H1 (cell line): ENCODE measurements around the gene RBMS2. TPM values are rescaled to one million over a fixed set of nuclear protein-coding genes. Genes with fewer than 3 reads are reported as not detected.

Experiments
- ATF2 ChIP-seq: IDR thresholded peaks from 2 replicates; pipeline ENCODE4 v1.6.1; 2012; ENCODE audit warnings: low read length, inconsistent platforms
- BACH1 ChIP-seq: IDR thresholded peaks from 2 replicates; pipeline ENCODE4 v1.6.1; 2012; ENCODE audit warnings: low read length, improper control_type of control experiment
- EGR1 ChIP-seq: IDR thresholded peaks from 2 replicates; pipeline ENCODE4 v1.6.1; 2011; ENCODE audit warnings: low read depth, low read length, borderline replicate concordance
- KDM5A ChIP-seq: fragments of 200-600 bp; IDR thresholded peaks from 2 replicates; pipeline ENCODE4 v1.7.1; 2012; ENCODE audit warnings: mild to moderate bottlenecking, low read length, inconsistent platforms, mixed read lengths
- RBBP5 ChIP-seq: IDR thresholded peaks from 2 replicates; pipeline ENCODE4 v1.7.1; 2012; ENCODE audit warnings: low read depth, mild to moderate bottlenecking, inconsistent platforms, low read length, moderate library complexity, borderline replicate concordance
- RNF2 ChIP-seq: fragments of 200-900, 300-1000 bp; sonication (generic); IDR thresholded peaks from 2 replicates; pipeline ENCODE4 v1.7.1; 2016; ENCODE audit warnings: borderline replicate concordance, low read depth, mild to moderate bottlenecking, antibody characterized with exemption, low read length; ENCODE audit not compliant: poor library complexity, severe bottlenecking; ENCODE audit errors: missing control alignments
- RXRA ChIP-seq: IDR thresholded peaks from 2 replicates; pipeline ENCODE4 v1.6.1; 2011; ENCODE audit warnings: low read depth, mild to moderate bottlenecking, low read length, moderate library complexity; ENCODE audit not compliant: insufficient read depth
- USF2 ChIP-seq: IDR thresholded peaks from 2 replicates; pipeline ENCODE4 v1.6.1; 2011; ENCODE audit warnings: low read length, improper control_type of control experiment
- polyA plus RNA-seq, 7 experiments: library from polyadenylated mRNA; depleted of rRNA in 3 of 7; stranded (reverse) in 5 of 7; unstranded in 2 of 7; fragments of >200 nt in 5 of 7; fragments of 200-250 nt in 2 of 7; gene quantifications; 1 replicate in 5 of 7; 2 replicates in 1 of 7; 4 replicates in 1 of 7; pipeline versions ENCODE4 v1.2.1 to v1.2.3, GENCODE V29; 2011 to 2013; ENCODE audit warnings: missing spikeins in 2 of 7, mixed read lengths in 2 of 7
- total RNA-seq: library from RNA; stranded (reverse); fragmentation: NEBNext Ultra II Directional; extraction: Animal tissue kit (Norgen Biotek cat#: 25700); gene quantifications from 2 replicates; pipeline ENCODE4 v1.2.1, GENCODE V29; 2021

RBMS2 gene
- total and polyA plus RNA-seq, 2 of the 8 experiments (the other 6 are each of a cell fraction or from before 2014, with no cell fraction given): 9.6 to 31.3 TPM

GRCh38 chr12:56636675-56637540 is 115.3 kb downstream of the RBMS2 start (continued):
- peak; percentile 40; the same call in 1 of the 2 replicates for TF ChIP-seq ATF2
- no peak for TF ChIP-seq RBBP5
- TF ChIP-seq RNF2: no peak
- TF ChIP-seq RXRA: no peak
- TF ChIP-seq EGR1: no peak
- no peak for TF ChIP-seq KDM5A
- TF ChIP-seq BACH1: no peak
- TF ChIP-seq USF2: peak; percentile 27; the same call in 1 of the 2 replicates
